ENCODE results near the gene TMEM108.

DNA sequence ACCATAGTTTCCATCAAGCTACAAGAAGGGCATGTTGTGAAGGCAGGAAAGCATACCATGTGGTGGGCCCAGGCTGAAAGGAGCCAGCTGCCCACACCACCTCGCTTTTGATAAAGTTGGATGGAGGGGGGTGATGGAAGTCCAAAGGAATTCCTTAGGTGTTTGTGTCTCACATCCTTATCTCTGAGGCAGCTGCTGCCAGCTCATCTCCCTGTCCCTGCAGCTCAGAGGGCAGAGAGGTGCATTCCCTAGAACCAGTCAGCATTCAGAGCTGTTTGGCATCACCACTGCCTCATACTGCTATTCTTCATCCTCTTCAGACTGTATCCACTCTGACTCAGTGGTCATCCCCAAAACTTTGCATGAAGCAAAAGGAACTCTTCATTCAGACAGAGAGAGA, 220.2 kb downstream of the TMEM108 start:
- TF ChIP-seq POLR2AphosphoS5 (IDR thresholded peaks at IDR 0.05) = no peak
- no peak for TF ChIP-seq POLR2A (IDR thresholded peaks at IDR 0.05)
